Prostate gland (tissue), 2 donors: ENCODE data around the gene ABTB1. TPM values are rescaled to one million over a fixed set of nuclear protein-coding genes. Genes with fewer than 3 reads are reported as not detected.

Experiments
- DNase-seq: peaks from one replicate; pipeline ENCODE4 v3.0.0-alpha.2; 2019; ENCODE audit warnings: low spot score
- H3K27ac ChIP-seq, 2 donors: fragments of 200-600 bp; sonication (generic); 2 replicates each; pipeline ENCODE4 v1.5.1; 2017 to 2019
- H3K27me3 ChIP-seq: fragments of 200-600 bp; sonication (generic); replicated peaks from 2 replicates; pipeline ENCODE4 v1.5.1; 2019; ENCODE audit not compliant: insufficient read depth
- H3K36me3 ChIP-seq, 2 donors: fragments of 200-600 bp; sonication (generic); 1 replicate in 1 of 2; 2 replicates in 1 of 2; pipeline versions ENCODE4 v1.5.1 to v1.8.1; 2017 to 2019
- H3K4me1 ChIP-seq: fragments of 200-600 bp; sonication (generic); replicated peaks from 2 replicates; pipeline ENCODE4 v1.5.1; 2019
- H3K4me3 ChIP-seq, 2 donors: fragments of 200-600 bp; sonication (generic); 2 replicates each; pipeline ENCODE4 v1.5.1; 2017 to 2019
- H3K9me3 ChIP-seq: fragments of 200-600 bp; sonication (generic); 2 replicates; pipeline ENCODE4 v1.5.1; 2017
- CTCF ChIP-seq, 4 experiments: fragments of 200-600 bp in 2 of 4; fragments of 450-650 bp in 2 of 4; sonication (generic) in 2 of 4; IDR thresholded peaks; 1 replicate in 3 of 4; 2 replicates in 1 of 4; pipeline ENCODE4 v1.5.1; 2016 to 2019; ENCODE audit warnings: antibody characterized with exemption in 4 of 4, mild to moderate bottlenecking in 2 of 4, moderate library complexity in 2 of 4
- POLR2A ChIP-seq: fragments of 450-650 bp; IDR thresholded peaks from one replicate; pipeline ENCODE4 v1.6.1; 2016; ENCODE audit warnings: antibody characterized with exemption, mild to moderate bottlenecking
- POLR2AphosphoS5 ChIP-seq: sonication (generic); formaldehyde crosslinking; IDR thresholded peaks from one replicate; pipeline ENCODE4 v1.6.1; 2017; ENCODE audit warnings: antibody characterized with exemption
- WGBS: methylation state at CpG from one replicate; pipeline ENCODE4 v1.1.5; 2018; 5-methylcytosine and 5-hydroxymethylcytosine counted together
- intact Hi-C: fragments of 100-400 bp; cut with DNase I; formaldehyde crosslinking; loops from one replicate; pipeline ENCODE4 v1.14.2; 2022
- total RNA-seq, 2 donors: library from RNA; depleted of rRNA; stranded (reverse); fragments of >200 nt; gene quantifications; one replicate each; pipeline ENCODE4 v1.1.0, GENCODE V29; 2016

The ABTB1 gene
- total RNA-seq, 2 donors from 2014 or later: 33.4 to 60.2 TPM

GRCh38 chr3:127667119-127667681 lies 5.6 kb upstream of the ABTB1 start:
- DNase-seq: no peak
- intact Hi-C loops: no loop called here
- no peaks in the 10 kb centered on the region for H3K4me1 ChIP-seq

GRCh38 chr3:127668906-127669305 lies 3.8 kb upstream of the ABTB1 start:
- no peak for DNase-seq

More at GRCh38 chr3:127667119-127667681, 5.6 kb upstream of the ABTB1 start:
- no peak for TF ChIP-seq POLR2A
- no peak for TF ChIP-seq POLR2AphosphoS5
- no peak for TF ChIP-seq CTCF (IDR thresholded peaks at IDR 0.05)
- H3K27me3 ChIP-seq: no peaks in the 10 kb centered on the region
- no peak overlapping the region for H3K4me3 ChIP-seq
- H3K36me3 ChIP-seq: no peaks in the 10 kb centered on the region
- H3K27ac ChIP-seq: no peak overlapping the region
- H3K9me3 ChIP-seq: no peaks in the 10 kb centered on the region
- 78% methylated on average over 6 of the region's 6 CpGs for WGBS

GRCh38 chr3:127669541-127670228 lies 3.1 kb upstream of the ABTB1 start:
- Histone ChIP-seq H3K27ac (no peak overlapping the region), H3K4me1 (no peaks in the 10 kb centered on the region), H3K9me3 (no peaks in the 10 kb centered on the region), H3K36me3 (no peaks in the 10 kb centered on the region), H3K27me3 (no peaks in the 10 kb centered on the region), H3K4me3 (no peak overlapping the region)
- no peak for DNase-seq
- WGBS: 91% methylated on average over 14 of the region's 14 CpGs
- TF ChIP-seq CTCF (IDR thresholded peaks at IDR 0.05) (no peak), POLR2A (no peak), POLR2AphosphoS5 (no peak)
- intact Hi-C loops: loop anchor here (10.0 kb wide), 1 partner anchor 385 kb away; the partner anchor contains the start of gene SEC61A1

More at GRCh38 chr3:127668906-127669305, 3.8 kb upstream of the ABTB1 start:
- no peaks in the 10 kb centered on the region for H3K9me3 ChIP-seq
- TF ChIP-seq CTCF (IDR thresholded peaks at IDR 0.05): no peak
- no peak for TF ChIP-seq POLR2A
- no peak for TF ChIP-seq POLR2AphosphoS5
- no peak overlapping the region for H3K4me3 ChIP-seq
- no peaks in the 10 kb centered on the region for H3K27me3 ChIP-seq
- no peak overlapping the region for H3K27ac ChIP-seq
- intact Hi-C loops: no loop called here
- 97% methylated on average over 7 of the region's 7 CpGs for WGBS
- H3K4me1 ChIP-seq: no peaks in the 10 kb centered on the region
- no peaks in the 10 kb centered on the region for H3K36me3 ChIP-seq

GRCh38 chr3:127670229-127670559 lies 2.6 kb upstream of the ABTB1 start:
- no peak for DNase-seq
- Histone ChIP-seq H3K27me3 (no peaks in the 10 kb centered on the region), H3K4me3 (no peak overlapping the region), H3K9me3 (no peaks in the 10 kb centered on the region), H3K36me3 (no peaks in the 10 kb centered on the region), H3K4me1 (no peaks in the 10 kb centered on the region), H3K27ac (no peak overlapping the region)
- 95% methylated on average over 7 of the region's 7 CpGs for WGBS
- intact Hi-C loops: loop anchor here (10.0 kb wide), 1 partner anchor 385 kb away; the partner anchor contains the start of gene SEC61A1
- TF ChIP-seq POLR2A (no peak), POLR2AphosphoS5 (no peak), CTCF (IDR thresholded peaks at IDR 0.05) (no peak)
